OCI-LY3 (cell line): ENCODE measurements around the gene VSIG10L.

Experiments used
- H2AFZ ChIP-seq: fragments of 200-600, 300-600 bp; shearing (Covaris generic); 2 replicates; pipeline ENCODE4 v1.6.0; 2014; ENCODE audit warnings: antibody characterized with exemption, low read depth, low read length
- H3K27ac ChIP-seq: fragments of 200-600, 300-600 bp; sonication (generic); 2 replicates; pipeline ENCODE4 v1.5.1; 2014; ENCODE audit warnings: mild to moderate bottlenecking, low read length, moderate library complexity, mixed read lengths
- H3K27me3 ChIP-seq: fragments of 200-600, 300-600 bp; sonication (generic); 2 replicates; pipeline ENCODE4 v1.6.1; 2014; ENCODE audit warnings: low read depth, low read length, mixed read lengths
- H3K36me3 ChIP-seq: fragments of 200-600, 300-600 bp; sonication (generic); replicated peaks from 2 replicates; pipeline ENCODE3; 2014; ENCODE audit warnings: low read depth, low read length, mixed read lengths
- H3K4me1 ChIP-seq: fragments of 300-600, 200-600 bp; sonication (generic); 2 replicates; pipeline ENCODE4 v1.6.1; 2014; ENCODE audit warnings: low read length, mixed read lengths
- H3K4me2 ChIP-seq: fragments of 200-600, 300-600 bp; sonication (generic); 2 replicates; pipeline ENCODE4 v1.6.1; 2014; ENCODE audit warnings: low read length, mixed read lengths
- H3K4me3 ChIP-seq: fragments of 300-600, 200-600 bp; sonication (generic); 2 replicates; pipeline ENCODE4 v1.5.1; 2014; ENCODE audit warnings: antibody characterized with exemption, mild to moderate bottlenecking, low read length, moderate library complexity
- H3K79me2 ChIP-seq: fragments of 300-600, 200-600 bp; shearing (Covaris generic); 2 replicates; pipeline ENCODE4 v1.6.1; 2014; ENCODE audit warnings: mild to moderate bottlenecking, low read length, mixed read lengths
- H3K9ac ChIP-seq: fragments of 300-600, 200-600 bp; shearing (Covaris generic); 2 replicates; pipeline ENCODE4 v1.6.0; 2014; ENCODE audit warnings: mild to moderate bottlenecking, low read length, moderate library complexity
- H3K9me3 ChIP-seq: fragments of 200-600, 300-600 bp; shearing (Covaris generic); 2 replicates; pipeline ENCODE4 v1.6.1; 2014; ENCODE audit warnings: low read length, mixed read lengths; ENCODE audit not compliant: insufficient read depth
- H4K20me1 ChIP-seq: fragments of 200-600, 300-600 bp; sonication (generic); 2 replicates; pipeline ENCODE4 v1.6.1; 2016; ENCODE audit warnings: low read length, mixed read lengths; ENCODE audit not compliant: insufficient read depth
- CTCF ChIP-seq: fragments of 200-600, 300-600 bp; sonication (generic); IDR thresholded peaks from 2 replicates; pipeline ENCODE4 v1.5.1; 2014; ENCODE audit warnings: antibody characterized with exemption, low read length, low read depth
- EZH2phosphoT487 ChIP-seq: fragments of 200-600 bp; shearing (Covaris generic); IDR thresholded peaks from 2 replicates; pipeline ENCODE4 v1.6.1; 2018; ENCODE audit warnings: antibody characterized with exemption, mixed run types, low read depth

Gene VSIG10L

DNA sequence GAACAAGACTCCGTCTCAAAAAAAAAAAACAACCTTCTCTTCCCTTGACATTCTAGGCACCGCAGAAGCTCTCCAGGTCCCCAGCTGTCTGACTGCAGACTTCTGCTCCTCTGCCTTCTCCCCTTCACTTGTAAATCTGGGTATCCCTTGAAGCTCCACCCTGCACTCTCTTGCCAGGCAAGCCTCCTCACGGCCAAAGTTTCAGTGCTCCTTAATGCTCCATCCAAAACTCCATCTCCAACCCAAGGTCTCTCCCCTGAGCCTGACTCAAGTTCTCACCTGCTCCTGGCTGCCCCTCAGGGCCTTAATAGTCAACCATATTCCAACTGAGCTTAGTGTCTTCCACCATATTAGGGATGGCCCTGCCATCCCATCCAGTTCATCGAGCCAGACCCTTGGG, 28.3 kb upstream of the VSIG10L start:
- Histone ChIP-seq H3K9ac (no peak overlapping the region), H3K36me3 (no peaks in the 10 kb centered on the region), H2AFZ (no peak overlapping the region), H4K20me1 (no peaks in the 10 kb centered on the region), H3K27me3 (no peaks in the 10 kb centered on the region), H3K79me2 (peaks cover 17% of the 10 kb centered on the region), H3K4me3 (no peak overlapping the region), H3K4me1 (peaks cover 11% of the 10 kb centered on the region), H3K4me2 (no peak overlapping the region), H3K9me3 (no peaks in the 10 kb centered on the region), H3K27ac (no peak overlapping the region)
- TF ChIP-seq CTCF (no peak), EZH2phosphoT487 (no peak)

GRCh38 chr19:51368366-51369282, 26.7 kb upstream of the VSIG10L start, which contains the start of gene CLDND2:
TSS of gene CLDND2 (minus strand) at chr19:51369003. CDS start at chr19:51368577, 426 bp downstream.
- Histone ChIP-seq H3K4me1 (peaks cover 12% of the 10 kb centered on the region), H3K4me2 (peak within 1 kb of the TSS; percentile 91), H3K79me2 (peaks cover 19% of the 10 kb centered on the region), H4K20me1 (no peaks in the 10 kb centered on the region), H3K27me3 (no peaks in the 10 kb centered on the region), H3K9ac (peak within 1 kb of the TSS; percentile 93), H2AFZ (peak within 1 kb of the TSS; percentile 65), H3K4me3 (peak within 1 kb of the TSS; percentile 95), H3K36me3 (no peaks in the 10 kb centered on the region), H3K27ac (peak within 1 kb of the TSS; percentile 56), H3K9me3 (no peaks in the 10 kb centered on the region)
- TF ChIP-seq EZH2phosphoT487 (no peak), CTCF (no peak)

DNA sequence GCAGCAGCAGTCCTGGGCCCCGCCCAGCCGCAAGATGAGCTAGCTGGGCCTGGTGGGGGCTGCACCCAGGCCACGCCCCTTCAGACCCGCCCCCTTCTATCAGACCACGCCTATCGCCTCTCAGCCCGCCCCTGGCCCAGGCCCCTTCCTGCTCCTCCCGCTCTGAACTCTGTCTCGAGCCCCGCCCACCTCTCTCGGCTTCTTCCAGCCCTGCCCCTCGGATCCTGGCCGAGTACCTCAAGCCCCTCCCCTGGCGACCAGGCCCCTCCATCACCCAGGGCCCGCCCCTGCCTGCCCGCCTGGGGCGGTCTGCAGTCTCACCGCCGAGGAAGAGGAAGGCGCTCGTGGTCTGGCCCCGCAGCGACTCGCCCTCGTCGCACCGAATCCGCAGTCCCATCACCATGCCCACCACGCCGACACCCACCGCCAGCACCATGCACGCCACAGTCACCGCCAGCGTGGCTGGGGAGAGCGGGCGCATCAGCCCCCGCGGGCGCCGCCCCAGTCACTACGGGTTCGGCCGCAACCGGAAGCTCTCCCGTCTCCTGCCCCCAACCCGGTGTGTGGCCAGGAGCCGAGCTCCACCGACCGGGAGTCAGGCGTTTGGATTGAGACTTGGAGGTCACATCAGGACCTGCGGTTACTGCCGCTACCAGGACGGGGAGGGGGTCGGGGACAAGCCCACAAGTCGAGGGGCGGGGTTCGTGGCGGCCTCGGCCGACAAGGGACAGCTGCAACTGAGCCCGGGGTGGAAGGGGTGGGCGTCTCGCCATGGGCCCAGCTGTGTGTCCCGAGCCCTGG, 25.8 kb upstream of the VSIG10L start:
- Histone ChIP-seq H3K9ac (peak overlapping the region; percentile 96), H3K4me2 (peak overlapping the region; percentile 91), H3K27me3 (no peaks in the 10 kb centered on the region), H3K4me1 (peaks cover 12% of the 10 kb centered on the region), H3K79me2 (peaks cover 19% of the 10 kb centered on the region), H3K27ac (peak overlapping the region; percentile 83), H4K20me1 (no peaks in the 10 kb centered on the region), H3K4me3 (peak overlapping the region; percentile 95), H2AFZ (peak overlapping the region; percentile 65), H3K9me3 (no peaks in the 10 kb centered on the region), H3K36me3 (no peaks in the 10 kb centered on the region)
- TF ChIP-seq CTCF (no peak), EZH2phosphoT487 (no peak)

DNA sequence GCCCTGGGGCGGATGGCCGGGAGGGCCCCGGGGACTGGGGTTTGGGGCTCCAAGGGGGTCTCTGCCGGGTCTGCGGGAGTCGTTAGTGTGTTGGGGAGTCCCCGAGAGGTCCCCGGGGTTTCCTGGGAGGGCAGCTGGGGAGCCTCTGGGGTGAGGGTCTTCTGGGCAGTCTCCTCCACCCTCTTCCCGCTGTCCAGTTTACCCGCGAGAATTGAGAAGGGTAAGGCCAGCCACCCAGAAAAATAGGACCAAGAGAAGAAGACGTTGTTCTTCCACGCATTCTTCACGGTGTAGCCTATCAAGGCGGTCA, 25.3 kb upstream of the VSIG10L start:
- Histone ChIP-seq H3K27me3 (no peaks in the 10 kb centered on the region), H3K79me2 (peaks cover 19% of the 10 kb centered on the region), H3K36me3 (no peaks in the 10 kb centered on the region), H3K4me1 (peaks cover 12% of the 10 kb centered on the region), H3K4me3 (peak overlapping the region; percentile 95), H3K4me2 (peak overlapping the region; percentile 84), H3K9ac (peak overlapping the region; percentile 96), H4K20me1 (no peaks in the 10 kb centered on the region), H2AFZ (peak overlapping the region; percentile 29; the same call in 1 of the 2 replicates), H3K9me3 (no peaks in the 10 kb centered on the region), H3K27ac (peak overlapping the region; percentile 83)
- no peak for TF ChIP-seq CTCF
- no peak for TF ChIP-seq EZH2phosphoT487
